Nephron progenitor cell (in vitro differentiated cells): ENCODE data around the gene TMCC1.

Experiments used
- DNase-seq: peaks from one replicate; pipeline ENCODE4 v3.0.0; 2021
- H3K27ac Mint-ChIP-seq: 2 replicates; pipeline ENCODE4 v1.8.0; 2021; ENCODE audit warnings: mild to moderate bottlenecking, moderate library complexity, mixed read lengths
- H3K27me3 Mint-ChIP-seq: 2 replicates; pipeline ENCODE4 v1.8.0; 2021; ENCODE audit warnings: mild to moderate bottlenecking, low read depth, mixed read lengths; ENCODE audit not compliant: poor library complexity
- H3K36me3 Mint-ChIP-seq: 2 replicates; pipeline ENCODE4 v1.8.0; 2021; ENCODE audit warnings: low read depth, mixed read lengths
- H3K4me1 Mint-ChIP-seq: 2 replicates; pipeline ENCODE4 v1.8.0; 2021; ENCODE audit warnings: mixed read lengths
- H3K4me3 Mint-ChIP-seq: 2 replicates; pipeline ENCODE4 v1.8.0; 2021; ENCODE audit warnings: mild to moderate bottlenecking, moderate library complexity, mixed read lengths
- H3K9me3 Mint-ChIP-seq: 2 replicates; pipeline ENCODE4 v1.8.0; 2021; ENCODE audit warnings: mild to moderate bottlenecking, moderate library complexity, mixed read lengths
- TF ChIP-seq, protein P1 (sequence below): fragments of 200-600 bp; sonication (generic); IDR thresholded peaks from 2 replicates; pipeline ENCODE4 v1.5.0; 2021; ENCODE audit warnings: antibody characterized with exemption

Gene TMCC1

DNA sequence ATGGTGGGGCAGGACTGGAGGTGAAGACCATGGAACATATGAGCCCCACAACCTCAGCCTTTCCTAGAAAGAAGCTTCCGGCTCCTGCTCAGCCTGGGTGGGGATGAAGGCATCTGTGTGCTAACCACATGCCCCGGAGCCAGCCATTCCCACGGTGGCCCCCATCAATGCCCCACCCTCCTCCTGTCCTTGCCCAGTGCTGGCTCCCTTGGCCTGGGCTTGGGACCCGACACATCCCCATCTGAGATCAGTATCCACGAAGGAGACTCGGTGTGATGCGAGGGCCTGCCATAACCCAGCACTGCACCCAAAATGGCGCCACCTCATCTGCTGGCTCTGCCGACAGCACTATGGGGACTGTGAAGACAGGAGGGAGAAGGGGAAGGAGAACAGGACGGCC lies 270.6 kb downstream of the TMCC1 start:
- H3K36me3 Mint-ChIP-seq = no peaks in the 10 kb centered on the region
- TF ChIP-seq, protein P1, sequence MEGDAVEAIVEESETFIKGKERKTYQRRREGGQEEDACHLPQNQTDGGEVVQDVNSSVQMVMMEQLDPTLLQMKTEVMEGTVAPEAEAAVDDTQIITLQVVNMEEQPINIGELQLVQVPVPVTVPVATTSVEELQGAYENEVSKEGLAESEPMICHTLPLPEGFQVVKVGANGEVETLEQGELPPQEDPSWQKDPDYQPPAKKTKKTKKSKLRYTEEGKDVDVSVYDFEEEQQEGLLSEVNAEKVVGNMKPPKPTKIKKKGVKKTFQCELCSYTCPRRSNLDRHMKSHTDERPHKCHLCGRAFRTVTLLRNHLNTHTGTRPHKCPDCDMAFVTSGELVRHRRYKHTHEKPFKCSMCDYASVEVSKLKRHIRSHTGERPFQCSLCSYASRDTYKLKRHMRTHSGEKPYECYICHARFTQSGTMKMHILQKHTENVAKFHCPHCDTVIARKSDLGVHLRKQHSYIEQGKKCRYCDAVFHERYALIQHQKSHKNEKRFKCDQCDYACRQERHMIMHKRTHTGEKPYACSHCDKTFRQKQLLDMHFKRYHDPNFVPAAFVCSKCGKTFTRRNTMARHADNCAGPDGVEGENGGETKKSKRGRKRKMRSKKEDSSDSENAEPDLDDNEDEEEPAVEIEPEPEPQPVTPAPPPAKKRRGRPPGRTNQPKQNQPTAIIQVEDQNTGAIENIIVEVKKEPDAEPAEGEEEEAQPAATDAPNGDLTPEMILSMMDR = no peak
- peaks cover 17% of the 10 kb centered on the region for H3K27me3 Mint-ChIP-seq
- DNase-seq = no peak
- H3K4me1 Mint-ChIP-seq = peaks cover 87% of the 10 kb centered on the region
- no peaks in the 10 kb centered on the region for H3K9me3 Mint-ChIP-seq
- peak overlapping the region; percentile 36 for H3K27ac Mint-ChIP-seq
- H3K4me3 Mint-ChIP-seq = no peak overlapping the region

DNA sequence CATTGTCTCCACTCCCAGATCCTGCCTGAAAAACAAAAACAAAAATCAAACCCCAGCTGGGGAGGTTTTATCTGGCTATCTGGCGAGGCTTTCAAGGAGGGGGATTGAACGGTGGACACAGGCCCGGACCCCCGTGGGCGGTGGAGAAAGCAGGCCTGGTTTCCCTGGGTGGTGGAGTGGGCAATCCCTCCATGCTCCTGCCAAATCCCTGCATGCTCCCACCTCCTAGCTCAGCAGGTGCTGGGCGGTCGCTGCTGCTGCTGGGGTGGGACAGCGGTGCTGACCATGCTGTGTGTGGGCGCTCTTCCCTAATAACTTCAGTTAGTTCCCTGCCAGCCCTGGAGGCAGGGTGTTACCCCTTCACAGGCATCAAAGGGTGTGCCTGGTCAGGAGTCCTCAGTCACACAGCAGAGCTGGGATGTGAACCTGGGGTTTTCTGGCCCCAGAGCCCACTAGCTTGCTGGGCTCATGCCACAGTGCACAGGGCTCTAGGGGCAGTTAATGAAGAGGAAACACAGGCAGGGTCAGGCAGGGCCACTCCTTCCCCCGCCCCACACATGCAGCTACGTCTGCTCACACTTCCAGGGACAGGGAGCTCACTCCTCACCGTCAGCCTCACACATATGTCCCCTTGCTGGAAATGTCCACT lies 271.2 kb downstream of the TMCC1 start:
- no peaks in the 10 kb centered on the region for H3K36me3 Mint-ChIP-seq
- peaks cover 17% of the 10 kb centered on the region for H3K27me3 Mint-ChIP-seq
- H3K27ac Mint-ChIP-seq = peak overlapping the region; percentile 36
- TF ChIP-seq, protein P1 = no peak
- DNase-seq = no peak
- H3K4me1 Mint-ChIP-seq = peaks cover 81% of the 10 kb centered on the region
- no peaks in the 10 kb centered on the region for H3K9me3 Mint-ChIP-seq
- no peak overlapping the region for H3K4me3 Mint-ChIP-seq

DNA sequence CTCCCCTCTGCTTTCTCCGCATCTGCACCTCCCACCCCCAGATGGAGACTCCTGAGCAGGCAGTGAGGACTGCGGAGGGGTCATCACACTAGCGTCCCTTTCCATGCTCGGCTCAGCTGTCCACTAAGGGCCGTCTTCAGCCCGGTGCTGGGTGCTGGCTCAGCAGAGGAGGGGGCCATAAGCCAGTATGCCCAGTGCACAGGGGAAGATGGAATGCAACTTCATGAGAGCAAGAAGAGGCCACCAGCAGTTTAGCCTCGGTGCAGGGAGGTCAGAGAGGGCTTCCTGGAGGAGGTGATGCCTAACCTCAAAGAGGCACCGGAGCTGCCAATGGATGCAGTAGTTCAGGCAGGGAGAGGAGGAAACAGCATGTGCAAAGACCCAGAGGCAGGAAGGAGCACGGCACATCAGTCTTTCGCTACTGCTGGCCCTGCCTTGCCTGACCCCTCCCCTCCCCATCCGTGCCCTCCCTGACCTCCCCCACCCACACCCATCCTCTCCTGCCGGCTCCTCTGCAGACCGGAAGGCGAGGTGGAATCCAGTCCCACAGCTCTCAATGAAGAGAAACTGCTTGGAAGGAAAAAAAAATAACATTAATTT lies 271.8 kb downstream of the TMCC1 start:
- H3K36me3 Mint-ChIP-seq = no peaks in the 10 kb centered on the region
- peak overlapping the region; percentile 44 for H3K4me3 Mint-ChIP-seq
- TF ChIP-seq, protein P1 = no peak
- no peak for DNase-seq
- H3K27ac Mint-ChIP-seq = peak overlapping the region; percentile 45
- H3K27me3 Mint-ChIP-seq = peaks cover 21% of the 10 kb centered on the region
- no peaks in the 10 kb centered on the region for H3K9me3 Mint-ChIP-seq
- H3K4me1 Mint-ChIP-seq = peaks cover 82% of the 10 kb centered on the region

DNA sequence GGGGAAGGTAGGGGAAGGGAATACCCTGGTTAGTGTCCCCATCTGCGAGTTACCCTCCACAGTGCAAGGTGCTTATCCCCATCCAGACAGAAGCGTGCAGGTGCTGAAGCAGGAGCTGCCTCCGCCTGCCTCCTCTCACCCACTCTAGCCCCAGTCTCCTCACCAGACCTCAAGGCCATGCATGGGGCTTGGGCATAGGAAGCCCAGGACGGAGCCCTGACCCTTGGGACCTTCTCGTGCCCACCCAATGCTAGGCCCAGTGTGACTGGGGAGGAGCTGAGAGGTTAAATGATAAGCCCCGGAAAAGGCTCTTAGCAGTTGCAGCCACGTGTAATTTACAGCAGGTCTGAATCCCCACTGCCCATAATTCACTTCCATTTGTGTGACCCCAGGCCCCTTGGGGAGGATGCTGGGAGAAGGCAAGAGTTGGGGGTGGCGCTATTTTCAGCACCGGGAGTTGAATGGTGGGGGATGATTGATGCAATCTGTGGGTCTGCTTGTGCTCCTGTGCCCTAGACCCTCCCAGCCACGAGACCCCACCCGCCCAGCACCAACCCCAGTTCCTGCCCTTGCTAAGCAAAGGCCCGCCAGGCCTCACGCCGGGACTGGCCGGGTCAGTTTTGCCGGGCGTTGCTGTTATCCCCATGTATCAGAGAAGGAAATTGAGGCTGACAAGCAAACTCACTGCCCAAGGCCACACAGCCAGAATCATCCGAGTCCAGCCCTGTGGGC lies 272.5 kb downstream of the TMCC1 start:
- TF ChIP-seq, protein P1 = no peak
- Mint-ChIP-seq H3K27me3 (peaks cover 21% of the 10 kb centered on the region), H3K4me3 (peak overlapping the region; percentile 38), H3K4me1 (peaks cover 77% of the 10 kb centered on the region), H3K36me3 (no peaks in the 10 kb centered on the region), H3K27ac (peak overlapping the region; percentile 45), H3K9me3 (no peaks in the 10 kb centered on the region)
- no peak for DNase-seq

DNA sequence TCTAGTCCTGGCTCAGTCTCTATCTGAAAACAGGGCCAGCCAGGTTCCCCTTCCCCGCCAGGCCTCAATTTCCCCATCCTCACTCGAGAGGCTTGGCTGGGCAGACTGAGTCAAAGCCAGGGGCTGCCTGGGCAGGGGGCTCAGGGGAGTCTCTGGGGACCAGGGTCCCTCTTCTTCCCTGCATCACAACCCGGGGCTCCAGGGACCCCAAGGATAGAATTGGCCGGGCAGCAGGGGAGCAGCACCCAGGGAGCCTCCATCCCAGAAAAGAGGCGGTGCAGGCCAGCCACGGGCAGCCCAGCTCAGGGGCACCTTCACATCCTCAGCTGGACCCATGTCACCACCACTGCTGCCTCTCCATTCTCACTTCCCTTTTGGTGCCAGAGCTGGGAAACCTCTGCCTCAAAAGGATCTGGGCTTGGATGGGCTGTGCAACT lies 273.8 kb downstream of the TMCC1 start:
- Mint-ChIP-seq H3K27me3 (peaks cover 22% of the 10 kb centered on the region), H3K36me3 (no peaks in the 10 kb centered on the region), H3K4me3 (no peak overlapping the region), H3K4me1 (peaks cover 64% of the 10 kb centered on the region), H3K9me3 (no peaks in the 10 kb centered on the region), H3K27ac (no peak overlapping the region)
- TF ChIP-seq, protein P1 = no peak
- no peak for DNase-seq
